Sigmoid colon (tissue), 7 donors: Measurements from ENCODE around the gene UQCRQ. TPM values are rescaled to one million over a fixed set of nuclear protein-coding genes. Genes with fewer than 3 reads are reported as not detected.

Source experiments
- DNase-seq: peaks from one replicate; pipeline ENCODE4 v3.0.0-alpha.2; 2019
- H3K27ac ChIP-seq, 4 donors: fragments of 200-600 bp; sonication (generic); one replicate each; pipeline ENCODE4 v1.5.1; 2016 to 2019; ENCODE audit warnings: mild to moderate bottlenecking in 1 of 4
- H3K27me3 ChIP-seq, 3 donors: fragments of 200-600 bp; sonication (generic); one replicate each; pipeline ENCODE4 v1.5.1; 2019; ENCODE audit warnings: mild to moderate bottlenecking in 1 of 3
- H3K36me3 ChIP-seq, 4 donors: fragments of 200-600 bp; sonication (generic); one replicate each; pipeline ENCODE4 v1.5.1; 2016 to 2019
- H3K4me1 ChIP-seq, 4 donors: fragments of 200-600 bp; sonication (generic); one replicate each; pipeline ENCODE4 v1.5.1; 2017 to 2019
- H3K4me3 ChIP-seq, 4 donors: fragments of 200-600 bp; sonication (generic); one replicate each; pipeline ENCODE4 v1.5.1; 2017 to 2019; ENCODE audit warnings: mild to moderate bottlenecking in 2 of 4, moderate library complexity in 1 of 4
- H3K9me3 ChIP-seq, 4 donors: fragments of 200-600 bp in 3 of 4; sonication (generic) in 3 of 4; one replicate each; pipeline versions ENCODE4 v1.5.1 to v1.6.1; 2013 to 2019
- EP300 ChIP-seq, 4 donors: sonication (generic); formaldehyde crosslinking; IDR thresholded peaks; one replicate each; pipeline ENCODE4 v1.6.1; 2017; ENCODE audit warnings: antibody characterized with exemption in 4 of 4
- POLR2A ChIP-seq, 2 donors: fragments of 450-650 bp; IDR thresholded peaks; one replicate each; pipeline ENCODE4 v1.6.1; 2016; ENCODE audit warnings: antibody characterized with exemption in 2 of 2, mild to moderate bottlenecking in 2 of 2, moderate library complexity in 2 of 2
- POLR2AphosphoS5 ChIP-seq, 4 donors: sonication (generic); formaldehyde crosslinking; IDR thresholded peaks; one replicate each; pipeline ENCODE4 v1.6.1; 2017; ENCODE audit warnings: antibody characterized with exemption in 4 of 4
- WGBS, 2 donors: extraction: QIAGEN DNeasy Blood & Tissue Kit; methylation state at CpG; one replicate each; pipeline ENCODE4 v1.1.7; 2013; 5-methylcytosine and 5-hydroxymethylcytosine counted together
- intact Hi-C: fragments of 100-400 bp; cut with DNase I; formaldehyde crosslinking; loops from one replicate; pipeline ENCODE4 v1.15.1; 2023
- polyA plus RNA-seq, 3 donors: library from polyadenylated mRNA; stranded (reverse); fragments of 200-250 nt; gene quantifications; one replicate each; pipeline ENCODE4 v1.2.3, GENCODE V29; 2013
- total RNA-seq, 4 donors: library from RNA; depleted of rRNA; stranded (reverse); fragments of >200 nt; gene quantifications; one replicate each; pipeline ENCODE4 v1.1.0, GENCODE V29; 2016
- TF ChIP-seq, protein P1 (sequence below), 4 experiments: fragments of 450-650 bp in 3 of 4; fragments of 200-600 bp in 1 of 4; IDR thresholded peaks; one replicate each; pipeline ENCODE4 v1.5.1; 2016 to 2019; ENCODE audit warnings: antibody characterized with exemption in 4 of 4, mild to moderate bottlenecking in 3 of 4, moderate library complexity in 2 of 4
- donor health status: healthy with polysubstance abuse.
- donor health status: Bipolar disorder and iron deficiency.
- donor health status: healthy.

UQCRQ gene
- total and polyA plus RNA-seq, 7 donors, result 113 to 936 (median 230) TPM

DNA sequence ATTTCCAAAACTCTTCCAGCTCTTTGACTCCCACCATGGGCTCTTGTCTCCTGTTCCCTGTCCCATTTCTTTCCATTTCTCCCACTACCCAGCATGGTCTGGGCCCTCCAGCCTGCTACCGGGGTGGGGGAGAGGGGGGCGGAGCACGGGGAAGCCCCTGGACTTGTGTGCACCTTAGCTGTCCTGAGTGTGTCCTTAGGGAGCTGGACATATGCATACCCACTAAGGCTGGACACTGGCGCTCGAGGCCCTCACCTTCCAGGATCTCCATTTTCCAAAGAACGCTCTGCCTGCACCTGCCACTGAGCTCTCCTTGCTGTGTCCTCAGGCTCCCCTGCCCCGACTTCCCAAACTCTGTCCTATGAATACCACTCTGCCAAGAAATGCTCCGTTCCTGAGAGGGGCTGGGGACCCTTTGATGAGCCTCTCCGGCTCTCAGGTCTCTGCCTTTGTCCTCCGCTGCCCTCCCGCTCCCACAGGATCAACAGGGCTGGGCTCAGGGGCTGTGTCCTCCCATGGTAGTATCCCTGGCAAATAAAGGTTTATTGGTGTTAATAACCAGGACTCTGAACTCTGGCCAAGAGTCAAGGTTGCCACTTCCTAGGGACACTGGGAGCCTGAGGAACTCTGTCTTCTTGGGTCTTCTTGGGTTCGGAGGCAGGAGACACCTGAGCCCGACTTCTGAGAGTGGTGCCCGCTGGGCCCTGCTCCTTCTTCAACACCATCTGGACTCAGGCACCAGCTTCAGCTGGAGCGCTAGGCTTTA is 35.2 kb upstream of the UQCRQ start:
- H3K4me3 ChIP-seq, result peak overlapping the region; percentile 39 to 76 (median 60)
- no peak for DNase-seq
- TF ChIP-seq, protein P1, sequence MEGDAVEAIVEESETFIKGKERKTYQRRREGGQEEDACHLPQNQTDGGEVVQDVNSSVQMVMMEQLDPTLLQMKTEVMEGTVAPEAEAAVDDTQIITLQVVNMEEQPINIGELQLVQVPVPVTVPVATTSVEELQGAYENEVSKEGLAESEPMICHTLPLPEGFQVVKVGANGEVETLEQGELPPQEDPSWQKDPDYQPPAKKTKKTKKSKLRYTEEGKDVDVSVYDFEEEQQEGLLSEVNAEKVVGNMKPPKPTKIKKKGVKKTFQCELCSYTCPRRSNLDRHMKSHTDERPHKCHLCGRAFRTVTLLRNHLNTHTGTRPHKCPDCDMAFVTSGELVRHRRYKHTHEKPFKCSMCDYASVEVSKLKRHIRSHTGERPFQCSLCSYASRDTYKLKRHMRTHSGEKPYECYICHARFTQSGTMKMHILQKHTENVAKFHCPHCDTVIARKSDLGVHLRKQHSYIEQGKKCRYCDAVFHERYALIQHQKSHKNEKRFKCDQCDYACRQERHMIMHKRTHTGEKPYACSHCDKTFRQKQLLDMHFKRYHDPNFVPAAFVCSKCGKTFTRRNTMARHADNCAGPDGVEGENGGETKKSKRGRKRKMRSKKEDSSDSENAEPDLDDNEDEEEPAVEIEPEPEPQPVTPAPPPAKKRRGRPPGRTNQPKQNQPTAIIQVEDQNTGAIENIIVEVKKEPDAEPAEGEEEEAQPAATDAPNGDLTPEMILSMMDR (IDR thresholded peaks at IDR 0.05), result no peak
- TF ChIP-seq POLR2A (IDR thresholded peaks at IDR 0.05) (no peak), POLR2AphosphoS5 (IDR thresholded peaks at IDR 0.05) (no peak), EP300 (IDR thresholded peaks at IDR 0.05) (no peak)

DNA sequence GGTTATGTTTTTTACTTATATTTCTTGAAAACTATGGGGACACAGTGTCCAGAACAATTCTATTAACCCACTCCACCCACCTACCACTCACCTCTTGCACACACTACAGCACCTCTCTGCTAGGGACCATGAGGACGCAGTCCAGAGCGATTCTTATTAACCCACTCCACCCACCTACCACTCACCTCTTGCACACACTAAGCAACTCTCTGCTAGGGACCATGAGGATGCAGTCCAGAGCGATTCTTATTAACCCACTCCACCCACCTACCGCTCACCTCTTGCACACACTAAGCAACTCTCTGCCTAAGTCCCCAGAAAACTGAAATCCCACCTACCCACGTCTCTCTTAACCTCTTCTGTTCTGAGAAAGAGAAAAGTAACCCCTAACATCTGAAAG is 33.8 kb upstream of the UQCRQ start:
- DNase-seq, result no peak
- Histone ChIP-seq H3K4me1 (peaks cover 0 to 13% (median 7%) of the 10 kb centered on the region in 4 donors), H3K27me3 (no peaks in the 10 kb centered on the region), H3K27ac (no peak overlapping the region), H3K9me3 (no peaks in the 10 kb centered on the region), H3K36me3 (no peaks in the 10 kb centered on the region), H3K4me3 (no peak overlapping the region)
- TF ChIP-seq EP300 (IDR thresholded peaks at IDR 0.05), result no peak
- TF ChIP-seq POLR2A (IDR thresholded peaks at IDR 0.05), result no peak
- TF ChIP-seq, protein P1 (IDR thresholded peaks at IDR 0.05), result no peak
- no peak for TF ChIP-seq POLR2AphosphoS5 (IDR thresholded peaks at IDR 0.05)
- intact Hi-C loops, result loop anchor here (5.0 kb wide), 1 partner anchor 220 kb away; the partner anchor contains the start of gene HSPA4
- WGBS, 2 donors, result 93 to 96% methylated on average over 5 of the region's 5 CpGs

More for the DNA sequence above, 35.2 kb upstream of the UQCRQ start:
- intact Hi-C loops, result loop anchor here (2.0 to 5.0 kb wide), 2 partner anchors 36 to 221 kb away; partner anchors contain the start of genes GDF9, HSPA4 and UQCRQ
- Histone ChIP-seq H3K27ac (peak overlapping the region; percentile 66 to 81 (median 74)), H3K9me3 (no peaks in the 10 kb centered on the region), H3K27me3 (peaks cover 0 to 2% (median 0%) of the 10 kb centered on the region in 3 donors), H3K4me1 (peaks cover 0 to 13% (median 7%) of the 10 kb centered on the region in 4 donors), H3K36me3 (no peaks in the 10 kb centered on the region)
- 53 to 88% methylated on average over 15 of the region's 15 CpGs for WGBS, 2 donors

DNA sequence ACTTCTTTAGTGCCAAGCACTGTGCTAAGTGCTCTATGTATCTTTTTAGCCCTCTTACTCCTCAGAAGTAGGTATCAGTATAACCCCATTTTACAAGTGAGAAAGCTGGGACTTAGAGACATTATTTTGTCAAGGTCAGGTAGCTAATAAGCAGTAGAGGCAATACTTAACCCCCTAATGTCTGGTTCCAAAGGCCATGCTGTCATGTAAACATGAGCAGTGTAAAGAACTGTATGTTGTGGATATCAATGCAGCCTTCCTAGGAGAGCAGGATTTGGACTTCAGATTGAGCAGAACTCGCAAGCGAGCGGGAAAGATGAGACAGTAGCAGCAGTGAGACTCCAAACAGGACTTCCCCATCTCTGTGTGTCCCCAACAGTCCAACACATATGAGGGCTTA is 32.4 kb upstream of the UQCRQ start:
- no peak overlapping the region for H3K4me3 ChIP-seq
- TF ChIP-seq POLR2AphosphoS5 (IDR thresholded peaks at IDR 0.05) (no peak), POLR2A (IDR thresholded peaks at IDR 0.05) (no peak), EP300 (IDR thresholded peaks at IDR 0.05) (no peak)
- TF ChIP-seq, protein P1 (IDR thresholded peaks at IDR 0.05), result no peak
- H3K36me3 ChIP-seq, result no peaks in the 10 kb centered on the region
- intact Hi-C loops, result loop anchor here (5.0 kb wide), 1 partner anchor 218 kb away; the partner anchor contains the start of gene HSPA4
- H3K4me1 ChIP-seq, result peaks cover 0 to 13% (median 7%) of the 10 kb centered on the region in 4 donors
- DNase-seq, result no peak
- 97 to 98% methylated on average over 3 of the region's 3 CpGs for WGBS, 2 donors
- no peak overlapping the region for H3K27ac ChIP-seq
- H3K9me3 ChIP-seq, result no peaks in the 10 kb centered on the region
- H3K27me3 ChIP-seq, result no peaks in the 10 kb centered on the region

DNA sequence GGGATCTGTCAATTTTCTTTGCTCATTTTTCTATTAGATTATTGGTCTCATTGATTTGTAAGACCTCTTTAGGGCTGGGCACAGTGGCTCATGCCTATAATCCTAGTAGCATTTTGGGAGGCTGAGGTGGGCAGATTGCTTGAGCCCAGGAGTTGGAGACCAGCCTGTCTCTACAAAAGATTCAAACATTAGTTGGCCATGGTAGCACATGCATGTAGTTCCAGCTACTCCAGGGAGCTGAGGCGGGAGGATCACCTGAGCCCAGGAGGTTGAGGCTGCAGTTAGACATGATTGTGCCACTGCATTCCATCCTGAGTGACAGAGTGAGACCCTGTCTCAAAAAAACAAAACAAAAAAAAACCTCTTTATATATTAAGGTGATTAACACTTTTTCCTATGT is 29.6 kb upstream of the UQCRQ start:
- H3K4me3 ChIP-seq, result no peak overlapping the region
- peaks cover 0 to 8% (median 2%) of the 10 kb centered on the region in 4 donors for H3K4me1 ChIP-seq
- intact Hi-C loops, result no loop called here
- no peaks in the 10 kb centered on the region for H3K27me3 ChIP-seq
- 88% methylated on average over 1 of the region's 1 CpG for WGBS, 2 donors
- no peaks in the 10 kb centered on the region for H3K9me3 ChIP-seq
- TF ChIP-seq, protein P1 (IDR thresholded peaks at IDR 0.05), result no peak
- no peak for TF ChIP-seq EP300 (IDR thresholded peaks at IDR 0.05)
- no peak for TF ChIP-seq POLR2A (IDR thresholded peaks at IDR 0.05)
- no peak for TF ChIP-seq POLR2AphosphoS5 (IDR thresholded peaks at IDR 0.05)
- no peaks in the 10 kb centered on the region for H3K36me3 ChIP-seq
- H3K27ac ChIP-seq, result no peak overlapping the region
- no peak for DNase-seq
